SU-DHL-6 (cell line): ENCODE measurements around the gene CHMP5.

ENCODE experiments used
- H2AFZ ChIP-seq: fragments of 200-600 bp; sonication (generic); 2 replicates; pipeline ENCODE4 v1.6.1; 2014; ENCODE audit warnings: low read depth, mild to moderate bottlenecking, moderate library complexity, mixed read lengths, antibody characterized with exemption, low read length; ENCODE audit not compliant: severe bottlenecking
- H3F3A ChIP-seq: fragments of 200-600 bp; shearing (Covaris generic); 2 replicates; pipeline ENCODE4 v1.6.0; 2016; ENCODE audit warnings: antibody characterized with exemption, mild to moderate bottlenecking; ENCODE audit not compliant: insufficient read depth
- H3K27ac ChIP-seq: fragments of 200-600 bp; sonication (generic); 2 replicates; pipeline ENCODE4 v1.5.1; 2016; ENCODE audit warnings: low read depth, mild to moderate bottlenecking, low read length, moderate library complexity, mixed read lengths
- H3K27me3 ChIP-seq: fragments of 200-600 bp; sonication (generic), shearing (Covaris generic); 2 replicates; pipeline ENCODE4 v1.6.0; 2014; ENCODE audit warnings: mild to moderate bottlenecking, low read length
- H3K36me3 ChIP-seq: fragments of 200-600 bp; sonication (generic); 2 replicates; pipeline ENCODE4 v1.6.1; 2014; ENCODE audit warnings: mild to moderate bottlenecking, low read length, mixed read lengths
- H3K4me2 ChIP-seq: fragments of 300-600, 200-600 bp; shearing (Covaris generic), sonication (generic); 2 replicates; pipeline ENCODE4 v1.6.0; 2014; ENCODE audit warnings: low read length, low read depth, mild to moderate bottlenecking; ENCODE audit not compliant: poor library complexity, severe bottlenecking
- H3K4me3 ChIP-seq: fragments of 200-600 bp; sonication (generic); 2 replicates; pipeline ENCODE4 v1.5.1; 2014; ENCODE audit warnings: antibody characterized with exemption, low read length, mild to moderate bottlenecking, mixed read lengths; ENCODE audit not compliant: insufficient read depth, poor library complexity, severe bottlenecking
- H3K79me2 ChIP-seq: fragments of 200-600 bp; sonication (generic); 2 replicates; pipeline ENCODE4 v1.6.1; 2014; ENCODE audit warnings: mild to moderate bottlenecking, low read length, moderate library complexity; ENCODE audit not compliant: insufficient read depth
- H3K9ac ChIP-seq: fragments of 200-600 bp; sonication (generic); 2 replicates; pipeline ENCODE4 v1.7.0; 2014; ENCODE audit warnings: mild to moderate bottlenecking, low read length
- H3K9me2 ChIP-seq: fragments of 200-600 bp; sonication (generic); replicated peaks from 2 replicates; pipeline ENCODE4 v1.6.1; 2014; ENCODE audit warnings: low read length; ENCODE audit not compliant: insufficient read depth
- H3K9me3 ChIP-seq: fragments of 200-600 bp; sonication (generic); 2 replicates; pipeline ENCODE4 v1.6.1; 2014; ENCODE audit warnings: low read length, mixed read lengths; ENCODE audit not compliant: insufficient read depth
- H4K20me1 ChIP-seq: fragments of 200-600 bp; sonication (generic); 2 replicates; pipeline ENCODE4 v1.6.1; 2014; ENCODE audit warnings: low read depth, mild to moderate bottlenecking, antibody characterized with exemption, low read length, moderate library complexity, mixed read lengths
- EZH2phosphoT487 ChIP-seq: fragments of 200-600 bp; sonication (generic), shearing (Covaris generic); conservative IDR thresholded peaks from 2 replicates; pipeline ENCODE4 v1.6.1; 2018; ENCODE audit warnings: mild to moderate bottlenecking, antibody characterized with exemption, low read length, moderate library complexity, mixed read lengths
- TF ChIP-seq, protein P1 (sequence below): fragments of 200-600 bp; sonication (generic); IDR thresholded peaks from one replicate; pipeline ENCODE4 v1.5.1; 2017; ENCODE audit warnings: antibody characterized with exemption, mild to moderate bottlenecking, low read length, moderate library complexity; ENCODE audit not compliant: insufficient read depth, poor library complexity, severe bottlenecking

The CHMP5 gene

DNA sequence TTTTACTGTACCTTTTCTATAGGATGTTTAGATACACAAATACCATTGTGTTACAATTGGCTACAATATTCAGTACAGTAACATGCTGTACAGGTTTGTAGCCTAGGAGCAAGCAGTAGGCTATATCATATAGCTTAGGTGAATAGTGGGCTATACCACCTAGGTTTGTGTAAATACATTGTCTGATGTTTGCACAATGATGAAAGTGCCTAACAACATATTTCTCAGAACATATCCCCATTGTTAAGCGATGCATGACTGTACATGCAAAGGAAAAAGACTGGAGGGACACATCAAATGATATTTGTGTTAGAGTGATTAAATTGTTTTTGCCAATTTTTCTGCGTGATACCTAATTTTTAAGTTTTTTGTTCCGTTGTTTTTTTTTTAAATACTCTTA, 5.3 kb downstream of the CHMP5 start:
- TF ChIP-seq, protein P1, sequence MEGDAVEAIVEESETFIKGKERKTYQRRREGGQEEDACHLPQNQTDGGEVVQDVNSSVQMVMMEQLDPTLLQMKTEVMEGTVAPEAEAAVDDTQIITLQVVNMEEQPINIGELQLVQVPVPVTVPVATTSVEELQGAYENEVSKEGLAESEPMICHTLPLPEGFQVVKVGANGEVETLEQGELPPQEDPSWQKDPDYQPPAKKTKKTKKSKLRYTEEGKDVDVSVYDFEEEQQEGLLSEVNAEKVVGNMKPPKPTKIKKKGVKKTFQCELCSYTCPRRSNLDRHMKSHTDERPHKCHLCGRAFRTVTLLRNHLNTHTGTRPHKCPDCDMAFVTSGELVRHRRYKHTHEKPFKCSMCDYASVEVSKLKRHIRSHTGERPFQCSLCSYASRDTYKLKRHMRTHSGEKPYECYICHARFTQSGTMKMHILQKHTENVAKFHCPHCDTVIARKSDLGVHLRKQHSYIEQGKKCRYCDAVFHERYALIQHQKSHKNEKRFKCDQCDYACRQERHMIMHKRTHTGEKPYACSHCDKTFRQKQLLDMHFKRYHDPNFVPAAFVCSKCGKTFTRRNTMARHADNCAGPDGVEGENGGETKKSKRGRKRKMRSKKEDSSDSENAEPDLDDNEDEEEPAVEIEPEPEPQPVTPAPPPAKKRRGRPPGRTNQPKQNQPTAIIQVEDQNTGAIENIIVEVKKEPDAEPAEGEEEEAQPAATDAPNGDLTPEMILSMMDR = no peak
- TF ChIP-seq EZH2phosphoT487 = no peak
- Histone ChIP-seq H3K27me3 (no peaks in the 10 kb centered on the region), H3F3A (peaks cover 11% of the 10 kb centered on the region; the same call in 1 of the 2 replicates), H3K36me3 (peaks cover 33% of the 10 kb centered on the region; the same call in 1 of the 2 replicates), H3K4me2 (no peak overlapping the region), H3K9ac (no peak overlapping the region), H3K4me3 (no peak overlapping the region), H3K79me2 (0 out of 2 replicates have a peak, but pooled peaks cover 3% of the 10 kb centered on the region), H3K9me3 (no peaks in the 10 kb centered on the region), H2AFZ (no peak overlapping the region), H3K27ac (no peak overlapping the region), H4K20me1 (no peaks in the 10 kb centered on the region), H3K9me2 (no peaks in the 10 kb centered on the region)

DNA sequence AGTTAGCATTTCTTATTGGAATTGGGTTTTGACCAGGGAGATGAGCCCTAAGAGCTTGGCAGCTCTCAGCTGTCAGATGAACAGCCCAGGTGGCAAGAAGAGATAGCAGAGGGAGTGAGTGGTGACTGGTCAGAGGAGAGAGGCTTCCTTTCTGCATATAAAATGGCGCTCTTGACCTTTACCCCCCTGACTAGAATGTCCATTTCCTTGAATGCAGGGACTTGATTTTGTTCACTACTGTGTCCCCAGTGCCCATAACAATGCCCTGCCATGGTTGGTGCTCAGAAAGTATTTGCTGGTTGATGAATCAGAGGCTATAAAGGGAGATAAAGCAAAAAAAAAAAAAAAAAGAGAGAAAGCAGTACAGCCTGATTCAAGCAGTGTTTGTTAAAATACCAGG, 7.2 kb downstream of the CHMP5 start:
- H3K9ac ChIP-seq = no peak overlapping the region
- H4K20me1 ChIP-seq = no peaks in the 10 kb centered on the region
- no peak overlapping the region for H3K4me3 ChIP-seq
- H3K9me3 ChIP-seq = no peaks in the 10 kb centered on the region
- H3K79me2 ChIP-seq = no peaks in the 10 kb centered on the region
- no peak overlapping the region for H3K27ac ChIP-seq
- no peak overlapping the region for H3K4me2 ChIP-seq
- peaks cover 1% of the 10 kb centered on the region; the same call in 1 of the 2 replicates for H3F3A ChIP-seq
- H3K9me2 ChIP-seq = no peaks in the 10 kb centered on the region
- H2AFZ ChIP-seq = no peak overlapping the region
- no peak for TF ChIP-seq EZH2phosphoT487
- TF ChIP-seq, protein P1 = no peak
- no peaks in the 10 kb centered on the region for H3K27me3 ChIP-seq
- peaks cover 37% of the 10 kb centered on the region; the same call in 1 of the 2 replicates for H3K36me3 ChIP-seq

DNA sequence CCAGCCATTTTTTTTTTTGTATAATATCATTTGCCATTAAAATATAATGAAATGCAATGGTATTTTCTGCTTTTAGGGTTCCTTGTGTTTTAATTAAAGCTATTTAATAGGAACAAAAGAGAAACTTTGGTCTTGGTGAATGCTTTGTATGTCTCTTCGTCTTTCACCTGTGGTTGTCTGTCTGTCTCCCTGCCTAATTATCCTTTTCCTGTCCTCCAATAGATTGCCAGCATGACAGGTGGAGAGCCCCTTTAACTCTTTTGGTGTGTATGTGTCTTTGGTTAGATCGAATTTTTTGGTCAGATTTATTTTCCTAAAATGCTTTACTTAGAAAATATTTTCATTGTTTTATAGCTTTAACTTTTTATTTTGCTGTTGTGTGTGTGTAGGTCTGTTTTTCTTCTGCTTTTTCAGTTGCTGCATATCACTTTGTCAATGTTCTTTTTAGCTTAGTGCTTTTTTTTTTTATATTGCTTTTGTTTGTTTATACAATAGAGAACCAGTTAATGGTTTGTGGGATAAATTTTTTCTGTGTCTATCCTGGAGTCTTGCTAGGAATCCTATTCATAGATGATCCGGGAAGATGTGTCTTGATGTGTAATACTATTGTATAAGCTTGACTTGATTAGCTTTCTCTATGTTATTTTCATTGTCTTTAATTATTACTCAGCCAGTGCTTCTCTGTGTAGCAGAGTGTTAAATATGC, 8.6 kb downstream of the CHMP5 start:
- peaks cover 45% of the 10 kb centered on the region; the same call in 1 of the 2 replicates for H3K36me3 ChIP-seq
- no peaks in the 10 kb centered on the region for H4K20me1 ChIP-seq
- no peaks in the 10 kb centered on the region for H3K9me3 ChIP-seq
- H2AFZ ChIP-seq = no peak overlapping the region
- no peak overlapping the region for H3K4me3 ChIP-seq
- no peak overlapping the region for H3K4me2 ChIP-seq
- H3K27ac ChIP-seq = no peak overlapping the region
- no peaks in the 10 kb centered on the region for H3K27me3 ChIP-seq
- H3K9me2 ChIP-seq = no peaks in the 10 kb centered on the region
- H3K79me2 ChIP-seq = no peaks in the 10 kb centered on the region
- H3K9ac ChIP-seq = no peak overlapping the region
- TF ChIP-seq, protein P1 = no peak
- no peak for TF ChIP-seq EZH2phosphoT487
- H3F3A ChIP-seq = no peaks in the 10 kb centered on the region
